Omental fat pad (tissue), 4 donors: Measurements from ENCODE around the gene SYT2. TPM values are rescaled to one million over a fixed set of nuclear protein-coding genes. Genes with fewer than 3 reads are reported as not detected.
A peak's percentile ranks its signal among the peaks of the same experiment; 100 is the strongest.
"Not testable (repeated sequence)": the region's sequence is repeated elsewhere in the genome, so short reads cannot be mapped to it uniquely, and the experiment has no call there.

Experiments used
- ATAC-seq: fragments of 150-250 bp; one replicate; pipeline ENCODE4 v1.9.1; 2016; ENCODE audit warnings: mild to moderate bottlenecking, moderate library complexity; ENCODE audit not compliant: low FRiP score
- DNase-seq: peaks from one replicate; pipeline ENCODE4 v3.0.0-alpha.2; 2019; ENCODE audit warnings: low spot score
- CTCF ChIP-seq, 3 donors: fragments of 450-650 bp; IDR thresholded peaks; one replicate each; pipeline ENCODE4 v1.5.1; 2016 to 2017; ENCODE audit warnings: antibody characterized with exemption in 3 of 3, mild to moderate bottlenecking in 3 of 3, moderate library complexity in 2 of 3
- total RNA-seq, 4 donors: library from RNA; depleted of rRNA; stranded (reverse); fragments of >200 nt; gene quantifications; one replicate each; pipeline ENCODE4 v1.1.0, GENCODE V29; 2016

SYT2 gene
- total RNA-seq, 4 donors from 2014 or later, result 0.12 TPM; not detected in 3

DNA sequence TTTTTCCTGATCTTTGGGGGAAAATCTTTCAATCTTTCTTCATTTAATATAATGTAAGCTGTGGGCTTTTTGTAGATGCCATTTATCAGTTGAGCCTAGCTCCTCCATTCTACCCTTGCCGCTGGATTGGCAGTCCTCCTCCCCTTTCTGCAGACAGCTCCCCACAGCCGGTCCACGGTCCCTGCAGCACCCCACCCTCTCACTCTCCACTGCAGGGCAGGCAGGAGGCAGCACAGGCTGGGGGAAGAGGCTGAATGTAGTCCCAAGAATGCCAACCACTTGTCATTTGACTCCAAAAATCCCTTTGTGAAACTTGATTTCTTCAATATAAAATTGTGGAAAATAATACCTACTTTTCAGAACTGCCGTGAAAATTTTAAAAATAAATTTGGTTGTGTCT lies 96.7 kb downstream of the SYT2 start:
- no peak for ATAC-seq
- no peak for TF ChIP-seq CTCF (IDR thresholded peaks at IDR 0.05)

GRCh38 chr1:202612036-202612435 lies 98.2 kb downstream of the SYT2 start:
- DNase-seq, ATAC-seq: not testable (repeated sequence)

More for the DNA sequence above, 96.7 kb downstream of the SYT2 start:
- DNase-seq, result no peak

- no peak for TF ChIP-seq CTCF (IDR thresholded peaks at IDR 0.05)
Measured at GRCh38 chr1:202605515-202605914, 104.7 kb downstream of the SYT2 start.

DNA sequence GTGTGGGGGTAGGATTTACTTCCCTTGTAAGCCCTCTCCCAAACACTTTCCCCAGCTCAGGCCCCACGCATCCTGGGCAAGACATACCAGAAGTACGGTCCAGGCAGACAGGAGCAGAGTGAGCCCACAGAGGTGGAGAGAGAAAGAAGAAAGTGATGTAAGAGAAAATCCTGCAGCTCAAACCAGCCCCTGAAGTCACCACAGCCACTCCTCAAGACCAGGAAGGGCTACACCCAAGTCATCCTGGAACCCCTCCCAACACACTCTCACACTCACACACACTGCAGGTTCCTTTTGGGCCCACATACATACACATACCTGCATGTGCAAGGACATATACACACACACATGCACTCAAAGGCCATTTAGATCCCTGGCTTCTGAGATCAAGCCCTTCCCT lies 106.8 kb downstream of the SYT2 start:
- no peak for ATAC-seq
- no peak for TF ChIP-seq CTCF (IDR thresholded peaks at IDR 0.05)
- DNase-seq, result no peak

More at GRCh38 chr1:202605515-202605914, 104.7 kb downstream of the SYT2 start:
- DNase-seq (no peak), ATAC-seq (no peak)

DNA sequence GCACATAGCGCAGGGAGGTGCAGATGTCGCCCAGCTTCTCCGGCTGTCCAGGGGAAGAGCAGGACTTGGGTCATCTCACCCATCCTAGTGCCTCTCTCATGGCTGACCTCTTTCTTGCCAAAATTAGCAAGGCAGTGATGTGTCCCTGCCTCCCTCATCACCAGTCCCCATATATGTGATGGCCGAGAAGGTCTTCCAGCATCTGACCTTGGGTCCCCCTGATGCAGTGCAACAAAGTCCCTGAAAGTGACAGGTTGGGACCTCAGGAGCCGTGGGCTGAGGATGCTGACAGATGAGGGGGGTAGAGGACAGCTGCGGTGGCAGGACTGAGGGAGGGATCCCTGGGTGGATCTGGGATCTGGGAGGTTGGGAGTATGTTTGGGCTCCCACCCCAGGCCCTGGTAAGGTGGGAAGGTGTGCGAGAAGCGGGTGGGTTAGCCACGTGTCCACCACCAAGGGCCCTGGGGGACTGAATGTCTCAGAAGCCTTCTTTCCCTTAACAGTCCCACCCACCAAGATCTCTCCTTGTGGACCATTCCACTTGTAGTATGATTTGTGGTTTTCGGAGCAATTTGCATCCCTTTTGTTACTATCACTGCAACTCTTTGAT lies 109.7 kb downstream of the SYT2 start:
- ATAC-seq (no peak), DNase-seq (no peak)
- no peak for TF ChIP-seq CTCF (IDR thresholded peaks at IDR 0.05)

- ATAC-seq (peak; percentile 52), DNase-seq (no peak)
- TF ChIP-seq CTCF (IDR thresholded peaks at IDR 0.05), result peak in 1 of 3 donors; percentile 48
Measured at GRCh38 chr1:202599669-202600431, 110.4 kb downstream of the SYT2 start.

GRCh38 chr1:202597090-202597761 lies 113.0 kb downstream of the SYT2 start:
- DNase-seq (no peak), ATAC-seq (no peak)
- TF ChIP-seq CTCF (IDR thresholded peaks at IDR 0.05), result no peak
